HEK293 (cell line): Measurements from ENCODE around the gene MUC7.
A peak's percentile ranks its signal among the peaks of the same experiment; 100 is the strongest.

Source experiments
- CTCF ChIA-PET: fragments of 350-600 bp; formaldehyde crosslinking; extraction: SDS; loops from one replicate; lab custom pipeline; 2021; ENCODE audit warnings: antibody characterized with exemption; lab: Yijun Ruan, JAX
- POLR2A ChIA-PET: fragments of 300-600 bp; formaldehyde crosslinking; extraction: SDS; loops from one replicate; lab custom pipeline; 2020; ENCODE audit warnings: antibody characterized with exemption, inconsistent platforms; lab: Yijun Ruan, JAX
- H3K27ac ChIP-seq: fragments of 200-500 bp; sonication (Bioruptor generic); 2 replicates; pipeline ENCODE4 v1.5.1; 2014; ENCODE audit warnings: low read depth, low read length, control low read depth, inconsistent platforms; ENCODE audit errors: extremely low read depth
- H3K36me3 ChIP-seq, 2 experiments: fragments of 200-500 bp in 1 of 2; sonication (Bioruptor generic) in 1 of 2; 1 replicate in 1 of 2; 2 replicates in 1 of 2; pipeline ENCODE4 v1.5.1; 2014 to 2017; ENCODE audit warnings: inconsistent platforms in 2 of 2, low read length in 2 of 2; ENCODE audit not compliant: control insufficient read depth in 2 of 2, insufficient read depth in 1 of 2
- H3K4me1 ChIP-seq: fragments of 200-500 bp; sonication (Bioruptor generic); 2 replicates; pipeline ENCODE4 v1.5.1; 2014; ENCODE audit warnings: mild to moderate bottlenecking, low read length, inconsistent platforms; ENCODE audit not compliant: control insufficient read depth, insufficient read depth
- H3K4me3 ChIP-seq: 2 replicates; pipeline ENCODE4 v1.5.1; 2011; ENCODE audit warnings: low read depth, mild to moderate bottlenecking, control low read depth, low read length, moderate library complexity
- H3K9me3 ChIP-seq: fragments of 200-500 bp; sonication (Bioruptor generic); 2 replicates; pipeline ENCODE4 v1.5.1; 2014; ENCODE audit warnings: low read depth, low read length, inconsistent platforms; ENCODE audit not compliant: control insufficient read depth, insufficient read depth
- CTCF ChIP-seq: fragments of 450-650 bp; formaldehyde crosslinking; IDR thresholded peaks from 2 replicates; pipeline ENCODE4 v1.5.1; 2016; ENCODE audit warnings: missing biosample characterization, missing genetic modification characterization
- IKZF3 ChIP-seq: fragments of 450-650 bp; IDR thresholded peaks from 2 replicates; pipeline ENCODE4 v1.5.0; 2018; ENCODE audit warnings: missing biosample characterization, mild to moderate bottlenecking, missing genetic modification characterization, moderate library complexity
- PATZ1 ChIP-seq: fragments of 450-650 bp; formaldehyde crosslinking; IDR thresholded peaks from 2 replicates; pipeline ENCODE4 v1.5.1; 2016; ENCODE audit warnings: missing biosample characterization, missing genetic modification characterization
- YY1 ChIP-seq: fragments of 450-650 bp; formaldehyde crosslinking; IDR thresholded peaks from 2 replicates; pipeline ENCODE4 v1.5.1; 2018; ENCODE audit warnings: missing biosample characterization, missing genetic modification characterization
- ZBTB21 ChIP-seq: fragments of 450-650 bp; formaldehyde crosslinking; IDR thresholded peaks from 2 replicates; pipeline ENCODE4 v1.5.1; 2017; ENCODE audit warnings: missing biosample characterization, missing genetic modification characterization
- ZNF121 ChIP-seq: fragments of 450-650 bp; formaldehyde crosslinking; IDR thresholded peaks from 2 replicates; pipeline ENCODE4 v1.5.1; 2016; ENCODE audit warnings: missing biosample characterization, missing genetic modification characterization
- ZNF174 ChIP-seq: fragments of 450-650 bp; formaldehyde crosslinking; IDR thresholded peaks from 2 replicates; pipeline ENCODE4 v1.5.0; 2017; ENCODE audit warnings: missing biosample characterization, mild to moderate bottlenecking, missing genetic modification characterization
- ZNF239 ChIP-seq: fragments of 450-650 bp; formaldehyde crosslinking; IDR thresholded peaks from 2 replicates; pipeline ENCODE4 v1.5.1; 2016; ENCODE audit warnings: missing biosample characterization, missing genetic modification characterization
- ZNF521 ChIP-seq: fragments of 450-650 bp; formaldehyde crosslinking; IDR thresholded peaks from 2 replicates; pipeline ENCODE4 v1.5.1; 2017; ENCODE audit warnings: missing biosample characterization, mild to moderate bottlenecking, missing genetic modification characterization
- ZNF555 ChIP-seq: fragments of 450-650 bp; formaldehyde crosslinking; conservative IDR thresholded peaks from 2 replicates; pipeline ENCODE4 v1.5.1; 2017; ENCODE audit warnings: missing biosample characterization, mild to moderate bottlenecking, missing genetic modification characterization, inconsistent platforms
- ZNF626 ChIP-seq: fragments of 450-650 bp; sonication (Bioruptor Pico); formaldehyde crosslinking; IDR thresholded peaks from 2 replicates; pipeline ENCODE4 v1.5.1; 2018; ENCODE audit warnings: missing biosample characterization, missing genetic modification characterization, inconsistent platforms
- ZNF654 ChIP-seq: fragments of 450-650 bp; formaldehyde crosslinking; IDR thresholded peaks from 2 replicates; pipeline ENCODE4 v1.5.1; 2016; ENCODE audit warnings: low read depth, missing biosample characterization, missing genetic modification characterization
- ZNF76 ChIP-seq: fragments of 450-650 bp; formaldehyde crosslinking; IDR thresholded peaks from 2 replicates; pipeline ENCODE4; 2016; ENCODE audit warnings: low read depth, missing biosample characterization, missing genetic modification characterization, borderline replicate concordance
- ZNF830 ChIP-seq: fragments of 450-650 bp; IDR thresholded peaks from 2 replicates; pipeline ENCODE4 v1.5.0; 2018; ENCODE audit warnings: missing biosample characterization, missing genetic modification characterization, low read depth, mild to moderate bottlenecking, moderate library complexity
- ZSCAN30 ChIP-seq: fragments of 450-650 bp; IDR thresholded peaks from 2 replicates; pipeline ENCODE4 v1.5.1; 2018; ENCODE audit warnings: missing biosample characterization, mild to moderate bottlenecking, missing genetic modification characterization, moderate library complexity
- TF ChIP-seq, protein P1 (sequence below): fragments of 450-650 bp; formaldehyde crosslinking; IDR thresholded peaks from 2 replicates; pipeline ENCODE4 v1.5.1; 2016; ENCODE audit warnings: missing biosample characterization, missing genetic modification characterization
- TF ChIP-seq, protein P2 (sequence below): fragments of 450-650 bp; formaldehyde crosslinking; conservative IDR thresholded peaks from 2 replicates; pipeline ENCODE4 v1.5.1; 2016; ENCODE audit warnings: low read depth, missing biosample characterization, missing genetic modification characterization

MUC7 gene

DNA sequence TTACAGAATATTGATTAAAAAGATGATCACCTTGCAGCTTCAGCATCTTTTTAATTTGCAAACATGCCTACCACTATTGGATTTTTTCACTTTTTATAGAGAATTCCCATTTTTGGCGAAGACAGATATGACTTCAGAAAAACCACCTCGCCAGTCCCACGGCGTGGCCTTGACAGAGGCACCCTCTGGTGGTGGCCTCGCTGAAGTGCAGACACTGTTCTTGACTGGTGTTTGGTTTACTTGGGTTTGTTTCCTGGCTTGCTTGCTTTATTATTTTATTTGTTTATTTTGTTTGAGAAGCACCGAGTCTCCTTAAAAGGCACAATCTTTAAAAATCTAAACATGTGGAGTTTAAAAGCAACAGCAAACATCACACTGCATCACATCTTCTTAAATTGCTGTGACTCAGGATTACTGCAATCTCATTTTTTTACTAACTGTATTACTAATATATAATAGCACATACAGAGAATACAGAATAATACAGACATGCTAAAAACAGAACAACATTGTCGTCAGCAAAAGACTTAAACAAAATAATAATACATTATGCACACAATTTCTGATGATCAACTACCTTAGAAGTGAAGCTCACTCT, 33.3 kb downstream of the MUC7 start:
- Histone ChIP-seq H3K9me3 (no peaks in the 10 kb centered on the region), H3K27ac (no peak overlapping the region), H3K4me3 (no peak overlapping the region), H3K4me1 (no peaks in the 10 kb centered on the region), H3K36me3 (no peaks in the 10 kb centered on the region)
- CTCF ChIA-PET: interaction anchor here (0.6 to 1.4 kb wide), 14 partner anchors 15 to 706 kb away, joined by 3 to 6 read pairs (median 4); partner anchors contain the start of gene OPRPN
- POLR2A ChIA-PET: no interaction called here
- TF ChIP-seq, protein P1, sequence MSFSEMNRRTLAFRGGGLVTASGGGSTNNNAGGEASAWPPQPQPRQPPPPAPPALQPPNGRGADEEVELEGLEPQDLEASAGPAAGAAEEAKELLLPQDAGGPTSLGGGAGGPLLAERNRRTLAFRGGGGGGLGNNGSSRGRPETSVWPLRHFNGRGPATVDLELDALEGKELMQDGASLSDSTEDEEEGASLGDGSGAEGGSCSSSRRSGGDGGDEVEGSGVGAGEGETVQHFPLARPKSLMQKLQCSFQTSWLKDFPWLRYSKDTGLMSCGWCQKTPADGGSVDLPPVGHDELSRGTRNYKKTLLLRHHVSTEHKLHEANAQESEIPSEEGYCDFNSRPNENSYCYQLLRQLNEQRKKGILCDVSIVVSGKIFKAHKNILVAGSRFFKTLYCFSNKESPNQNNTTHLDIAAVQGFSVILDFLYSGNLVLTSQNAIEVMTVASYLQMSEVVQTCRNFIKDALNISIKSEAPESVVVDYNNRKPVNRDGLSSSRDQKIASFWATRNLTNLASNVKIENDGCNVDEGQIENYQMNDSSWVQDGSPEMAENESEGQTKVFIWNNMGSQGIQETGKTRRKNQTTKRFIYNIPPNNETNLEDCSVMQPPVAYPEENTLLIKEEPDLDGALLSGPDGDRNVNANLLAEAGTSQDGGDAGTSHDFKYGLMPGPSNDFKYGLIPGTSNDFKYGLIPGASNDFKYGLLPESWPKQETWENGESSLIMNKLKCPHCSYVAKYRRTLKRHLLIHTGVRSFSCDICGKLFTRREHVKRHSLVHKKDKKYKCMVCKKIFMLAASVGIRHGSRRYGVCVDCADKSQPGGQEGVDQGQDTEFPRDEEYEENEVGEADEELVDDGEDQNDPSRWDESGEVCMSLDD: no peak
- TF ChIP-seq YY1 (no peak), ZNF521 (no peak), ZBTB21 (tag by site-specific recombination) (no peak), PATZ1 (tag by site-specific recombination) (no peak), ZNF830 (tag by site-specific recombination) (no peak), ZSCAN30 (no peak), ZNF76 (tag by site-specific recombination) (no peak), ZNF239 (tag by site-specific recombination) (no peak), IKZF3 (tag by site-specific recombination) (no peak), CTCF (tag by site-specific recombination) (peak; percentile 23; the same call in 1 of the 2 replicates), ZNF555 (tag by site-specific recombination) (no peak), ZNF626 (tag by site-specific recombination) (no peak), ZNF654 (tag by site-specific recombination) (peak; percentile 63), ZNF174 (tag by site-specific recombination) (no peak), ZNF121 (no peak)
- TF ChIP-seq, protein P2, sequence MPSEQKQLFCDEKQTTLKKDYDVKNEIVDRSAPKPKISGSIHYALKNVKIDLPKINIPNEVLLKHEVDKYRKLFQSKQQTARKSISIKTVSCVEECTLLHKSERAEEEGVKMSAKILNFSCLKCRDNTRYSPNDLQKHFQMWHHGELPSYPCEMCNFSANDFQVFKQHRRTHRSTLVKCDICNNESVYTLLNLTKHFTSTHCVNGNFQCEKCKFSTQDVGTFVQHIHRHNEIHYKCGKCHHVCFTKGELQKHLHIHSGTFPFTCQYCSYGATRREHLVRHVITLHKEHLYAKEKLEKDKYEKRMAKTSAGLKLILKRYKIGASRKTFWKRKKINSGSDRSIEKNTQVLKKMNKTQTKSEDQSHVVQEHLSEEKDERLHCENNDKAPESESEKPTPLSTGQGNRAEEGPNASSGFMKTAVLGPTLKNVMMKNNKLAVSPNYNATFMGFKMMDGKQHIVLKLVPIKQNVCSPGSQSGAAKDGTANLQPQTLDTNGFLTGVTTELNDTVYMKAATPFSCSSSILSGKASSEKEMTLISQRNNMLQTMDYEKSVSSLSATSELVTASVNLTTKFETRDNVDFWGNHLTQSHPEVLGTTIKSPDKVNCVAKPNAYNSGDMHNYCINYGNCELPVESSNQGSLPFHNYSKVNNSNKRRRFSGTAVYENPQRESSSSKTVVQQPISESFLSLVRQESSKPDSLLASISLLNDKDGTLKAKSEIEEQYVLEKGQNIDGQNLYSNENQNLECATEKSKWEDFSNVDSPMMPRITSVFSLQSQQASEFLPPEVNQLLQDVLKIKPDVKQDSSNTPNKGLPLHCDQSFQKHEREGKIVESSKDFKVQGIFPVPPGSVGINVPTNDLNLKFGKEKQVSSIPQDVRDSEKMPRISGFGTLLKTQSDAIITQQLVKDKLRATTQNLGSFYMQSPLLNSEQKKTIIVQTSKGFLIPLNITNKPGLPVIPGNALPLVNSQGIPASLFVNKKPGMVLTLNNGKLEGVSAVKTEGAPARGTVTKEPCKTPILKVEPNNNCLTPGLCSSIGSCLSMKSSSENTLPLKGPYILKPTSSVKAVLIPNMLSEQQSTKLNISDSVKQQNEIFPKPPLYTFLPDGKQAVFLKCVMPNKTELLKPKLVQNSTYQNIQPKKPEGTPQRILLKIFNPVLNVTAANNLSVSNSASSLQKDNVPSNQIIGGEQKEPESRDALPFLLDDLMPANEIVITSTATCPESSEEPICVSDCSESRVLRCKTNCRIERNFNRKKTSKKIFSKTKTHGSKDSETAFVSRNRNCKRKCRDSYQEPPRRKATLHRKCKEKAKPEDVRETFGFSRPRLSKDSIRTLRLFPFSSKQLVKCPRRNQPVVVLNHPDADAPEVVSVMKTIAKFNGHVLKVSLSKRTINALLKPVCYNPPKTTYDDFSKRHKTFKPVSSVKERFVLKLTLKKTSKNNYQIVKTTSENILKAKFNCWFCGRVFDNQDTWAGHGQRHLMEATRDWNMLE (tag by site-specific recombination): no peak
- TF ChIP-seq, all 188 proteins: peak for 2
